Skeletal muscle tissue (tissue), 4 donors: ENCODE measurements around the gene PDP2. TPM values are rescaled to one million over a fixed set of nuclear protein-coding genes. Genes with fewer than 3 reads are reported as not detected.
A peak's percentile ranks its signal among the peaks of the same experiment; 100 is the strongest.
"Not testable (repeated sequence)": the region's sequence is repeated elsewhere in the genome, so short reads cannot be mapped to it uniquely, and the experiment has no call there.

Experiments
- H3K27ac ChIP-seq: one replicate; pipeline ENCODE4 v1.7.0; 2013; ENCODE audit warnings: mild to moderate bottlenecking, low read depth, low read length, inconsistent platforms
- H3K27me3 ChIP-seq, 3 donors: one replicate each; pipeline ENCODE4 v1.7.0; 2013; ENCODE audit warnings: low read length in 3 of 3; ENCODE audit not compliant: control insufficient read depth in 3 of 3, insufficient read depth in 3 of 3
- H3K36me3 ChIP-seq, 3 donors: one replicate each; pipeline ENCODE4 v1.7.0; 2013; ENCODE audit warnings: low read length in 3 of 3; ENCODE audit not compliant: control insufficient read depth in 3 of 3, insufficient read depth in 3 of 3
- H3K4me1 ChIP-seq, 3 donors: one replicate each; pipeline ENCODE4 v1.7.0; 2013; ENCODE audit warnings: low read length in 3 of 3, mild to moderate bottlenecking in 3 of 3; ENCODE audit not compliant: control insufficient read depth in 3 of 3, insufficient read depth in 3 of 3
- H3K4me3 ChIP-seq, 3 donors: one replicate each; pipeline ENCODE4 v1.7.0; 2013; ENCODE audit warnings: low read length in 3 of 3
- H3K9ac ChIP-seq, 3 donors: one replicate each; pipeline ENCODE4 v1.7.0; 2013; ENCODE audit warnings: low read length in 3 of 3, mild to moderate bottlenecking in 3 of 3, moderate library complexity in 2 of 3, low read depth in 1 of 3
- H3K9me3 ChIP-seq, 3 donors: one replicate each; pipeline ENCODE4 v1.7.0; 2013; ENCODE audit warnings: low read length in 3 of 3; ENCODE audit not compliant: control insufficient read depth in 3 of 3
- total RNA-seq: library from RNA; depleted of rRNA; stranded (reverse); fragments of >200 nt; gene quantifications from one replicate; pipeline ENCODE4 v1.2.3, GENCODE V29; 2014
- donor health status: Osteomylitis.

Gene PDP2
- total RNA-seq, 1 donor from 2014 or later = 2.6 TPM

DNA sequence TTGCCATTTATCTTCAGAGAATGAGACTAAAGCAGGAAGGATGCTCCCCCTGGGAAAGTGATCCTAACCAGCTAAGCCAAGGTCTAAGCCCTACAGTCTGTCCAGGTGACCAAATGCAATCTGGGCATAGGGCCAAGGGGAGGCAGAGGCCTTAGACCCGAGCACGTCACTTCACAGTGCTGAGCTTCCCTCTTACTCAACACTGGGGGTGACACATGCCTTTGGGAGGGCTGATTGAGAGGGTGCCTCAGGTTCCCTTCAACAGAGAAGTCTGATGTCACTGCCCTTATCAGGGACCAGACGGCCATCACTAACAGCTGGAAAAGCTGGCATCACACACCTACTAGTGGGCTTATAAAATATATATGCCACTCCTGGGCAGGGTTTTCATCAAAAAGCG lies 49.9 kb downstream of the PDP2 start:
- Histone ChIP-seq H3K27ac (peak overlapping the region; percentile 98), H3K4me3 (no peak overlapping the region), H3K4me1 (peaks cover 54 to 79% (median 69%) of the 10 kb centered on the region in 3 donors), H3K9me3 (no peaks in the 10 kb centered on the region), H3K27me3 (no peaks in the 10 kb centered on the region), H3K36me3 (peaks cover 11 to 19% (median 13%) of the 10 kb centered on the region in 3 donors), H3K9ac (peak overlapping the region in 2 of 3 donors; percentile 29 to 50)

DNA sequence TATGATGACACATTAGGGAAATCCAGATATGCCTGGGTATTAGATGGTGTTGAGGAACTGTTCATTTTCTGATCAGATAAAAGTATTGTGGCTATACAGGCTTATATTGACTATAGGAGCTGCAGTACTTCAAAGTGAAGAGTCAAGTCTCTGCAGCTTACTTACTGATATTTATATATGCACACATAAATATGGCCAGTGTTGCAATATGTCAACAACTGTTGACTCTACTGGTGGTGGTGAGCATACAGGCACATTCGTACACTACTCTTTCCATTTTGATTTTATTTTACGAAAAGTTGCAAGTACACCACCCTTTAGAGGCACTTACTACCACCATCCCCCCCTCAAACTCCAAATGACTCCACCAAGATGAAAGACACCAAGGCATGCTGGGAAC lies 51.4 kb downstream of the PDP2 start:
- Histone ChIP-seq H3K4me3 (no peak overlapping the region), H3K9ac (no peak overlapping the region), H3K27ac (no peak overlapping the region), H3K36me3 (peaks cover 11 to 19% (median 13%) of the 10 kb centered on the region in 3 donors), H3K27me3 (no peaks in the 10 kb centered on the region), H3K4me1 (peaks cover 60 to 80% (median 71%) of the 10 kb centered on the region in 3 donors), H3K9me3 (no peaks in the 10 kb centered on the region)

DNA sequence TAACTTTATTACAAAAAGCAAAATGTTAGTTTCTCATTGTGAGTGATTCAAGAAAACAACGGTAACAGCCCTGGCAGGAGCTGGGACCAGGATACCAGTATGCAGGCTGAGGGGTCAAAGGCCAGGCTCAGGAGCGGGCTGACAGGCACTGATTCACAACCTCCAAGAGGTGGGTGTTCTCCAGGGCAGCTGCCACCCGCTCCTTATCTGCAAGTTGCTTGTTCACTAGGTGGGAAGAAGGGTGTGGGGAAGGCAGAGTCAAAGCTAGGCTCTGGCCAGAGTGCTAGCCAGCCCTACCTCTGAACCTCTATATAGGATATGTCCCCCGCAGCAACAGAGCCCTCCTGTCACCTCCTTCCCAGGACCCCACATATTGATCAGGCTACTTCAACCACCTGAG lies 51.8 kb downstream of the PDP2 start:
- Histone ChIP-seq H3K27me3 (no peaks in the 10 kb centered on the region), H3K9me3 (no peaks in the 10 kb centered on the region), H3K36me3 (peaks cover 12 to 19% (median 14%) of the 10 kb centered on the region in 3 donors), H3K27ac (no peak overlapping the region), H3K4me1 (peaks cover 57 to 80% (median 71%) of the 10 kb centered on the region in 3 donors), H3K4me3 (no peak overlapping the region), H3K9ac (peak overlapping the region in 1 of 3 donors; percentile 8)

DNA sequence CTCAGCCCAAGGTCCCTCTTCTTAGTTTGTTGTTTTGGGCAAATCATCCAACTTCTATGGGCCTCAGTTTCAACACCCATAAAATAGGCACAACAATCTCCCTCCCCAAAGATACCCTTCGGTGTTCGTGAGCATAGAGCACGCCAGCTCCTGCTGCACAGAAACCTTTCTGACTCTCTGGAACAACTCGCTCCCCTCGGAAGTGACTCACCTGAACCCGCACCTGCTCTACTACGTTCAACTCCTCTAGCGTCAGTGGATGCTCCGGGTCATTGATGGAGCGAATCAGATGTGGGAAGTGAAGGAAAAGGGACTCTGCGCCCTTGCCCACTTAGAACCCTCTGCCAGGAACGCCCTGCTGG lies 53.4 kb downstream of the PDP2 start:
- Histone ChIP-seq H3K36me3 (peaks cover 26 to 35% (median 31%) of the 10 kb centered on the region in 3 donors), H3K27ac (peak overlapping the region; percentile 99), H3K4me1 (peaks cover 45 to 80% (median 62%) of the 10 kb centered on the region in 3 donors)

DNA sequence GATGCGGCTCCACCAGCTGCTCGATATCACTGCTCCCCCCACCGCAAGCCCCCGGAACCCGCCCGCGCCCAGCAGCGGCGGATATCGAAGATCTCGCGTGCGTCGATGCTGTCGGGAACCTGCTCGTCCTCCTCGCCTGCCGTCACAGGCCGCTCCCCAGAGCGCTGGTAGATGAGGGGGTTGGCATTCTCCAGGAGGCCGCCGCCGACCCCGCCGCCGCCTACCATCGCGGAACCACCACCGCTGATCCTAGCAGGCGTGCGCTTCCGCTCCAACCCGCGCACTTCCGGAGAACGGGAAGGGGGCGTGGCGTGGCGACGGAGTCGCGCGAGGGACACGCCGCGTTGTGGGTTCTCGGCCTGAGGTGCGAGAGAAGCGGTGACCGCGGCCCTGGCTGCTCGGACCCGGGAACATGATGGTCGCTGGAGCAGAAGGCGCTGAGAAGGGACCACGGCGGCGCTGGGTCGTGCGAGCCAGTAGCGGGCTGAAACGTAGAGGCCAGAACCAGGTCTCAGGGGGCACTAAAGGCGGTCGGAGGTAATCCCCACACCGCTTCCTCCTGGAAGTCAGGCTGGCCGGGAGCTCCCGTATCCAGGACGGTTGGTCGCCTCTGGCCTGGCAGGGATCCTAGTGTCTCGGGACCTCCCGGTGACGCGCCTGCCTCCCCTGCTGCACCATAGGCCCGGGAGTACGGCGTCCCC lies 54.0 kb downstream of the PDP2 start, which contains the start of gene CIAO2B:
Gene CIAO2B (minus strand): TSS at position 265 of the 701 bp plus-strand sequence. CDS start 38 bp downstream, at position 227.
- H3K27me3 ChIP-seq = no peaks in the 10 kb centered on the region
- H3K27ac ChIP-seq = peak within 1 kb of the TSS; percentile 99
- peak within 1 kb of the TSS; percentile 99 to 100 (median 100) for H3K9ac ChIP-seq
- H3K4me1 ChIP-seq = peaks cover 39 to 77% (median 57%) of the 10 kb centered on the region in 3 donors
- H3K36me3 ChIP-seq = peaks cover 31 to 40% (median 36%) of the 10 kb centered on the region in 3 donors
- H3K4me3 ChIP-seq = peak within 1 kb of the TSS; percentile 86 to 100 (median 99)
- H3K9me3 ChIP-seq = no peaks in the 10 kb centered on the region

More for the DNA sequence above, 53.4 kb downstream of the PDP2 start:
- Histone ChIP-seq H3K27me3 (no peaks in the 10 kb centered on the region), H3K4me3 (peak overlapping the region; percentile 86 to 100 (median 99)), H3K9ac (peak overlapping the region; percentile 99 to 100 (median 100)), H3K9me3 (no peaks in the 10 kb centered on the region)

DNA sequence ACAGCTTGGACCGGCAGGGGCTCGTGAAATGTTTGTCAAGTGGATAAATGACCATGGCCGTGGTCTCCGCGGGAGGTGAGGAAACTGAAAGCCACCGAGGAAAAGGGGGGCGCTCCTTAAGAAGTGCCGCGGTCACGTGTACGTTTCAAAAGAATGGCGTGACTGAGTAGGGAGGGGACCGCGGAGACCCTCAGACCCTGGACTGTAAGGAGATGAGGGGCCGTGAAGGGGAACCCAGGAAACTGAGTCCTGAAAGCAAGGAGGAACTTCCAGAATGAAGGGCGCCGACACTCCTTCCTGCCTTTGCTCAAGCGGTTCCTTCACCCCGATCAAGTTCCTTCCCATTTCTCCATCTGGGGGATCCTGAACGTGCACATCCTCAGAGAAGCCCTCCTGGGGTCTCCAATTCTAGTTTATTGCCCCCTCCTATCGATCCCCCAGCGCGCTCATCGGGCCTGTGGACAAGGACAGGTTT lies 54.6 kb downstream of the PDP2 start:
- not testable (repeated sequence) for H3K9me3 ChIP-seq, H3K27me3 ChIP-seq
- H3K4me3 ChIP-seq = peak overlapping the region; percentile 86 to 100 (median 99)
- H3K27ac ChIP-seq = peak overlapping the region; percentile 99
- H3K9ac ChIP-seq = peak overlapping the region; percentile 99 to 100 (median 100)
- H3K36me3 ChIP-seq = peaks cover 37 to 42% (median 42%) of the 10 kb centered on the region in 3 donors
- peaks cover 38 to 72% (median 52%) of the 10 kb centered on the region in 3 donors for H3K4me1 ChIP-seq

DNA sequence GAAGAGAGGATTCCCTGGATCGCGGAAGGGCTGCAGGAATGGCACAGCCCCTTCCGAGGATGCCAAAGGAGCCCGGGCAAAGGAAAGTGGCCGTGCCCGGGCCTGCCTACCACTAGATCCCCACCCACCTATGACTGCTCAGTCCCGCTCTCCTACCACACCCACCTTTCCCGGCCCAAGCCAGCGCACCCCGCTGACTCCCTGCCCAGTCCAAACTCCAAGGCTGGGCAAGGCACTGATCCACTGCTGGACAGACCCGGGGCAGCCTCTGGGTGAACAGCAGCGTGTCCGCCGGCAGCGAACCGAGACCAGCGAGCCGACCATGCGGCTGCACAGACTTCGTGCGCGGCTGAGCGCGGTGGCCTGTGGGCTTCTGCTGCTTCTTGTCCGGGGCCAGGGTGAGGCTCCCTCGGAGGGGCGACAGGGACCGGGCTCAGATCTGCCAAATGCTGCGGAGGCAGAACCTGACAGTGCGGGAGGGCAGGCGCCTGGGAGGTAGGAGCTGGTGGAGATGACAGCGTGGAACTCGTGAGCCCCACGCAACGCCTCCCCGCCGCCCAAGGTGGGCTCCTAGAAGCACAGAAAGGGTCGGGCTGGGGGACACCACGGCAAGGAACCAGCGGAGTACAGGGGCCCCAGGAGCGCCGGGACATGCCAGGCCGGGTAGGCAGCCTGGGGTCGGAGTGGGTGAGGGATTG lies 55.1 kb downstream of the PDP2 start, which contains the start of gene CES2:
Gene CES2 (plus strand): TSS at position 203 of the 698 bp plus-strand sequence. CDS start 120 bp downstream, at position 323.
- H3K4me1 ChIP-seq = peaks cover 38 to 66% (median 48%) of the 10 kb centered on the region in 3 donors
- peak within 1 kb of the TSS; percentile 86 to 100 (median 99) for H3K4me3 ChIP-seq
- H3K9ac ChIP-seq = peak within 1 kb of the TSS; percentile 99 to 100 (median 100)
- peaks cover 43 to 48% (median 47%) of the 10 kb centered on the region in 3 donors for H3K36me3 ChIP-seq
- no peaks in the 10 kb centered on the region for H3K27me3 ChIP-seq
- H3K9me3 ChIP-seq = no peaks in the 10 kb centered on the region
- H3K27ac ChIP-seq = peak within 1 kb of the TSS; percentile 99

DNA sequence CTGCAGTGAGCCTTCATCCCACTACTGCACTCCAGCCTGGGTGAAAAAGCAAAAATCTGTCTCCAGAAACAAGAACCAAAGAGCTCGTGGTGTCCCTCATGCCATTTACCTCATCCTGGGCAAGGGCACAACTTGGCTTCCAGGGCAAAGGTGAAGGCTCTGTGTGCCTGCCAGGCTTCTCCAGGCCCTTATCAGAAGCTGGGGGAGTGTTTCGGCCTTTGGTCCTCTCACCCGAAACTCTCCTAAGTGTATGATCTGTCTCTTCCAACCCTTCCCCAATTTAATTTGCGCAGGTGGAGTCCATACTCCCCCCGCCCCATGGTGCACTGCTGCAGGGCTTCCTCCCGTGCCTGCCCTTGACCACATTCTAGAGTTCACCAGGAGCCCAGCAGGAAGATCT lies 56.1 kb downstream of the PDP2 start:
- H3K36me3 ChIP-seq = peaks cover 53 to 58% (median 53%) of the 10 kb centered on the region in 3 donors
- peaks cover 39 to 63% (median 48%) of the 10 kb centered on the region in 3 donors for H3K4me1 ChIP-seq
- H3K4me3 ChIP-seq = peak overlapping the region; percentile 86 to 100 (median 99)
- H3K9me3 ChIP-seq = no peaks in the 10 kb centered on the region
- peak overlapping the region; percentile 99 for H3K27ac ChIP-seq
- H3K27me3 ChIP-seq = no peaks in the 10 kb centered on the region
- H3K9ac ChIP-seq = peak overlapping the region; percentile 99 to 100 (median 100)

DNA sequence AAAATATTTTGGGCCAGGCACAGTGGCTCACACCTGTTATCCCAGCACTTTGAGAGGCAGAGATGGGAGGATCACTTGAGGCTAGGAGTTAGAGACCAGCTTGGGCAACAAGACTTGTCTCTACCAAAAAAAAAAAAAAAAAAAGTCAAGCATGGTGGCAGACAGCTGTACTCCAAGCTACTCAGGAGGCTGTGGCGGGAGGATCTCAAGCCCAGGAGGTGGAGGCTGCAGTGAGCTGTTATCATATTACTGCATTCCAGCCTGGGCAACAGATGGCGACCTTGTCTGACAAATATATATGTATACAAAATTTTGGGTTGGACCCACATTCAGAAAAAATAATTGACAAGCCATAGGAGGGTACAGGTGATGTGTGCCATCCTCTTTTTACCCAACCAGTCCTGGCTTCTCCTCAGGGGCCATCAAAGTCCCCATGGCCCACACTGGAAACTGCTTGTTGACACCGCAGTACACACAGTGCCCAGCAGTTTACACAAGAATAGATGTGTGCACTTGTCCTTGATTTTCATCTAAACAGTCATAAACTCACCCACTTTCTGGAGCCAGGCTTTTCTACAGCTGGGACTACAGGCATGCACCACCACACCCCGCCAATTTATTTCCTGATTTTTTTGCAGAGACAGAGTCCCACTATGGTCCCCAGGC lies 56.7 kb downstream of the PDP2 start:
- Histone ChIP-seq H3K4me3 (peak overlapping the region in 2 of 3 donors; percentile 31 to 99), H3K36me3 (peaks cover 53 to 63% (median 55%) of the 10 kb centered on the region in 3 donors), H3K9me3 (no peaks in the 10 kb centered on the region), H3K27me3 (no peaks in the 10 kb centered on the region), H3K9ac (peak overlapping the region; percentile 28 to 100 (median 100)), H3K4me1 (peaks cover 39 to 61% (median 47%) of the 10 kb centered on the region in 3 donors), H3K27ac (peak overlapping the region; percentile 99)
